ENCODE results near the gene TOPORS. TPM values are rescaled to one million over a fixed set of nuclear protein-coding genes. Genes with fewer than 3 reads are reported as not detected.

TOPORS gene
- total and polyA plus RNA-seq, 2 experiments from 2014 or later: 14.1 to 25.8 TPM

- no peaks in the 10 kb centered on the region for H3K36me3 ChIP-seq (replicated peaks; ENCODE audit: insufficient read depth, low read depth)
- no peaks in the 10 kb centered on the region for H3K9me2 ChIP-seq (replicated peaks; ENCODE audit: insufficient read depth)
- no peak for DNase-seq (ENCODE audit: low spot score)
- TF ChIP-seq EZH2phosphoT487 (IDR thresholded peaks at IDR 0.05; ENCODE audit: low read depth, severe bottlenecking, unreplicated experiment) (no peak), EZH2 (IDR thresholded peaks at IDR 0.05; ENCODE audit: borderline replicate concordance) (no peak)
- TF ChIP-seq, protein P1, sequence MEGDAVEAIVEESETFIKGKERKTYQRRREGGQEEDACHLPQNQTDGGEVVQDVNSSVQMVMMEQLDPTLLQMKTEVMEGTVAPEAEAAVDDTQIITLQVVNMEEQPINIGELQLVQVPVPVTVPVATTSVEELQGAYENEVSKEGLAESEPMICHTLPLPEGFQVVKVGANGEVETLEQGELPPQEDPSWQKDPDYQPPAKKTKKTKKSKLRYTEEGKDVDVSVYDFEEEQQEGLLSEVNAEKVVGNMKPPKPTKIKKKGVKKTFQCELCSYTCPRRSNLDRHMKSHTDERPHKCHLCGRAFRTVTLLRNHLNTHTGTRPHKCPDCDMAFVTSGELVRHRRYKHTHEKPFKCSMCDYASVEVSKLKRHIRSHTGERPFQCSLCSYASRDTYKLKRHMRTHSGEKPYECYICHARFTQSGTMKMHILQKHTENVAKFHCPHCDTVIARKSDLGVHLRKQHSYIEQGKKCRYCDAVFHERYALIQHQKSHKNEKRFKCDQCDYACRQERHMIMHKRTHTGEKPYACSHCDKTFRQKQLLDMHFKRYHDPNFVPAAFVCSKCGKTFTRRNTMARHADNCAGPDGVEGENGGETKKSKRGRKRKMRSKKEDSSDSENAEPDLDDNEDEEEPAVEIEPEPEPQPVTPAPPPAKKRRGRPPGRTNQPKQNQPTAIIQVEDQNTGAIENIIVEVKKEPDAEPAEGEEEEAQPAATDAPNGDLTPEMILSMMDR (IDR thresholded peaks at IDR 0.05; ENCODE audit: poor library complexity): no peak
- H3K9me3 ChIP-seq (ENCODE audit: low read depth): no peaks in the 10 kb centered on the region
- no peak overlapping the region for H3K4me2 ChIP-seq
- H2AFZ ChIP-seq: no peak overlapping the region
- no peaks in the 10 kb centered on the region for H3K79me2 ChIP-seq
- H3K27ac ChIP-seq: no peak overlapping the region
- no peaks in the 10 kb centered on the region for H3K4me1 ChIP-seq (ENCODE audit: insufficient read depth)
- no peaks in the 10 kb centered on the region for H3K27me3 ChIP-seq
- no peaks in the 10 kb centered on the region for H4K20me1 ChIP-seq (ENCODE audit: insufficient read depth, poor library complexity, severe bottlenecking)
- no peak overlapping the region for H3K4me3 ChIP-seq
Observed at GRCh38 chr9:32497921-32498320, 54.5 kb downstream of the TOPORS start.

DNA sequence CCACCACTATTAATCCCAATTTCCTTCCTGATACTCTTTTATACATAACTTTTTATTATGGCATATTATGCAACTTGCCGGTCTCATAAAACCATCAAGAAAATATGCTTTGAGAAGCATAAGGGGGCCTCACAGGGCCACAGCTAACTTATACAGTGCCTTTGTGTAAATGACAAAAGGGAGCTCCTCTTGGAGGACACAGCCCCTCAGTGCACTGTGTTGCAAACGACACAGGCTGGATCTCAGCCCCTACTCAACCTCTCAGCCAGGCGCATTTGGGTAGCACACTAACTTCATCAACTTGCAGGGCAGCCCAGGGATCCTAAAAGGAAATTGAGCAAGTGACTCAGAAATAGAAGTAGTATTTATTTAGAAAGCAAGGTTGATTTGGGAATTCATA lies 61.8 kb downstream of the TOPORS start:
- TF ChIP-seq EZH2phosphoT487 (IDR thresholded peaks at IDR 0.05; ENCODE audit: low read depth, severe bottlenecking, unreplicated experiment) (no peak), EZH2 (IDR thresholded peaks at IDR 0.05; ENCODE audit: borderline replicate concordance) (no peak)
- TF ChIP-seq, protein P1 (IDR thresholded peaks at IDR 0.05; ENCODE audit: poor library complexity): no peak
- no peaks in the 10 kb centered on the region for H3K27me3 ChIP-seq
- H3K9me2 ChIP-seq (replicated peaks; ENCODE audit: insufficient read depth): no peaks in the 10 kb centered on the region
- H3K27ac ChIP-seq: no peak overlapping the region
- no peak overlapping the region for H3K4me2 ChIP-seq
- no peak overlapping the region for H3K4me3 ChIP-seq
- WGBS (ENCODE audit: low lambda C conversion rate, missing lambda C conversion rate): 91% methylated on average over 3 of the region's 3 CpGs
- DNase-seq (ENCODE audit: low spot score): no peak
- no peaks in the 10 kb centered on the region for H4K20me1 ChIP-seq (ENCODE audit: insufficient read depth, poor library complexity, severe bottlenecking)
- H3K9me3 ChIP-seq (ENCODE audit: low read depth): no peaks in the 10 kb centered on the region
- no peak overlapping the region for H2AFZ ChIP-seq
- no peaks in the 10 kb centered on the region for H3K4me1 ChIP-seq (ENCODE audit: insufficient read depth)
- no peaks in the 10 kb centered on the region for H3K36me3 ChIP-seq (replicated peaks; ENCODE audit: insufficient read depth, low read depth)
- no peaks in the 10 kb centered on the region for H3K79me2 ChIP-seq

Other genes with a start within 250 kb of the TOPORS start
- gene ACO1, start 167.9 kb downstream of the TOPORS start, total RNA-seq: 62.7 and 65.7 TPM in 2 replicates
- gene ACO1, start 167.9 kb downstream of the TOPORS start, polyA plus RNA-seq: 35.1 and 46.1 TPM in 2 replicates
- 5.1 and 5.9 TPM in 2 replicates for gene RIGI, start 26.4 kb downstream of the TOPORS start, total RNA-seq
- 2.5 and 3.9 TPM in 2 replicates for gene RIGI, start 26.4 kb downstream of the TOPORS start, polyA plus RNA-seq
- 3.4 and 4.3 TPM in 2 replicates for gene SMIM27, start 259 bp downstream of the TOPORS start, total RNA-seq
- 24.4 and 33.6 TPM in 2 replicates for gene SMIM27, start 259 bp downstream of the TOPORS start, polyA plus RNA-seq
- 73.7 and 90.5 TPM in 2 replicates for gene NDUFB6, start 20.6 kb upstream of the TOPORS start, total RNA-seq
- gene NDUFB6, start 20.6 kb upstream of the TOPORS start, polyA plus RNA-seq: 114 and 122 TPM in 2 replicates
- gene TAF1L, start 83.1 kb upstream of the TOPORS start, total RNA-seq: not detected in 2 replicates
- gene TAF1L, start 83.1 kb upstream of the TOPORS start, polyA plus RNA-seq: not detected in 2 replicates
- gene TMEM215, start 231.0 kb upstream of the TOPORS start, total RNA-seq: 0.40 and 0.43 TPM in 2 replicates
- 0.62 TPM in 1 of 2 replicates, not detected in the other for gene TMEM215, start 231.0 kb upstream of the TOPORS start, polyA plus RNA-seq